SH-SY5Y (cell line): ENCODE data around the gene CCDC43.

Experiments used
- GATA2 ChIP-seq: IDR thresholded peaks from 2 replicates; pipeline ENCODE4 v1.6.1; 2011; ENCODE audit warnings: mild to moderate bottlenecking, low read depth, low read length
- GATA3 ChIP-seq: IDR thresholded peaks from 2 replicates; pipeline ENCODE4 v1.6.1; 2011; ENCODE audit warnings: low read depth, mild to moderate bottlenecking, low read length, moderate library complexity

GRCh38 chr17:44653954-44654353, 35.6 kb downstream of the CCDC43 start:
- no peak for TF ChIP-seq GATA3
- TF ChIP-seq GATA2 = no peak
